ENCODE results near the gene CTIF. TPM values are rescaled to one million over a fixed set of nuclear protein-coding genes. Genes with fewer than 3 reads are reported as not detected.

Gene CTIF
- total RNA-seq, 1 experiment from 2014 or later: 3.7 TPM

GRCh38 chr18:48566589-48566988 is 27.8 kb downstream of the CTIF start:
- in situ Hi-C loops (cut with HindIII; ENCODE audit: low pct_unique_long_range_greater_than_20kb, low sequenced_read_pairs): no loop called here
- DNase-seq (ENCODE audit: low read depth, low spot score): no peak

GRCh38 chr18:48567388-48567787 is 28.6 kb downstream of the CTIF start:
- DNase-seq (ENCODE audit: low read depth, low spot score): no peak
- in situ Hi-C loops (cut with HindIII; ENCODE audit: low pct_unique_long_range_greater_than_20kb, low sequenced_read_pairs): no loop called here

GRCh38 chr18:48569139-48569914 is 30.5 kb downstream of the CTIF start:
- no peak for DNase-seq (ENCODE audit: low read depth, low spot score)
- in situ Hi-C loops (cut with HindIII; ENCODE audit: low pct_unique_long_range_greater_than_20kb, low sequenced_read_pairs): no loop called here

- in situ Hi-C loops (cut with HindIII; ENCODE audit: low pct_unique_long_range_greater_than_20kb, low sequenced_read_pairs): no loop called here
Observed at GRCh38 chr18:48569915-48570264, 31.1 kb downstream of the CTIF start.

GRCh38 chr18:48570313-48570712 is 31.5 kb downstream of the CTIF start:
- in situ Hi-C loops (cut with HindIII; ENCODE audit: low pct_unique_long_range_greater_than_20kb, low sequenced_read_pairs): no loop called here
- DNase-seq (ENCODE audit: low read depth, low spot score): no peak

More at GRCh38 chr18:48569915-48570264, 31.1 kb downstream of the CTIF start:
- no peak for DNase-seq (ENCODE audit: low read depth, low spot score)

GRCh38 chr18:48571639-48572384 is 33.0 kb downstream of the CTIF start:
- DNase-seq (ENCODE audit: low read depth, low spot score): no peak
- in situ Hi-C loops (cut with HindIII; ENCODE audit: low pct_unique_long_range_greater_than_20kb, low sequenced_read_pairs): no loop called here

- DNase-seq (ENCODE audit: low read depth, low spot score): no peak
- in situ Hi-C loops (cut with HindIII; ENCODE audit: low pct_unique_long_range_greater_than_20kb, low sequenced_read_pairs): no loop called here
Observed at GRCh38 chr18:48572402-48573126, 33.7 kb downstream of the CTIF start.

GRCh38 chr18:48573632-48574283 is 34.9 kb downstream of the CTIF start:
- in situ Hi-C loops (cut with HindIII; ENCODE audit: low pct_unique_long_range_greater_than_20kb, low sequenced_read_pairs): no loop called here

GRCh38 chr18:48574667-48575300 is 36.0 kb downstream of the CTIF start:
- no peak for DNase-seq (ENCODE audit: low read depth, low spot score)
- in situ Hi-C loops (cut with HindIII; ENCODE audit: low pct_unique_long_range_greater_than_20kb, low sequenced_read_pairs): no loop called here

More at GRCh38 chr18:48573632-48574283, 34.9 kb downstream of the CTIF start:
- DNase-seq (ENCODE audit: low read depth, low spot score): no peak

GRCh38 chr18:48575301-48575657 is 36.4 kb downstream of the CTIF start:
- DNase-seq (ENCODE audit: low read depth, low spot score): no peak
- in situ Hi-C loops (cut with HindIII; ENCODE audit: low pct_unique_long_range_greater_than_20kb, low sequenced_read_pairs): no loop called here

GRCh38 chr18:48575658-48576456 is 37.0 kb downstream of the CTIF start:
- DNase-seq (ENCODE audit: low read depth, low spot score): no peak
- in situ Hi-C loops (cut with HindIII; ENCODE audit: low pct_unique_long_range_greater_than_20kb, low sequenced_read_pairs): no loop called here

GRCh38 chr18:48576457-48576771 is 37.6 kb downstream of the CTIF start:
- no peak for DNase-seq (ENCODE audit: low read depth, low spot score)
- in situ Hi-C loops (cut with HindIII; ENCODE audit: low pct_unique_long_range_greater_than_20kb, low sequenced_read_pairs): no loop called here

- in situ Hi-C loops (cut with HindIII; ENCODE audit: low pct_unique_long_range_greater_than_20kb, low sequenced_read_pairs): no loop called here
- DNase-seq (ENCODE audit: low read depth, low spot score): no peak
Observed at GRCh38 chr18:48577478-48578190, 38.8 kb downstream of the CTIF start.

GRCh38 chr18:48578289-48578688 is 39.5 kb downstream of the CTIF start:
- in situ Hi-C loops (cut with HindIII; ENCODE audit: low pct_unique_long_range_greater_than_20kb, low sequenced_read_pairs): no loop called here

GRCh38 chr18:48580066-48580465 is 41.2 kb downstream of the CTIF start:
- no peak for DNase-seq (ENCODE audit: low read depth, low spot score)
- in situ Hi-C loops (cut with HindIII; ENCODE audit: low pct_unique_long_range_greater_than_20kb, low sequenced_read_pairs): no loop called here

More at GRCh38 chr18:48578289-48578688, 39.5 kb downstream of the CTIF start:
- no peak for DNase-seq (ENCODE audit: low read depth, low spot score)

- in situ Hi-C loops (cut with HindIII; ENCODE audit: low pct_unique_long_range_greater_than_20kb, low sequenced_read_pairs): no loop called here
- no peak for DNase-seq (ENCODE audit: low read depth, low spot score)
Observed at GRCh38 chr18:48580782-48581181, 42.0 kb downstream of the CTIF start.
